Muscle of back (tissue), 11 donors: ENCODE results near the gene SYK. TPM values are rescaled to one million over a fixed set of nuclear protein-coding genes. Genes with fewer than 3 reads are reported as not detected.

ENCODE experiments used
- DNase-seq, 3 donors: peaks; one replicate each; pipeline versions ENCODE4 v3.0.0 to v3.0.0-alpha.2; 2013
- polyA plus RNA-seq, 10 donors: library from polyadenylated mRNA; unstranded; fragments of 120-200 nt; gene quantifications; one replicate each; pipeline ENCODE4 v1.2.1, GENCODE V29; 2013; ENCODE audit not compliant: insufficient read length in 10 of 10

The SYK gene
- polyA plus RNA-seq, 10 donors: 2.9 to 5.6 (median 3.3) TPM

DNA sequence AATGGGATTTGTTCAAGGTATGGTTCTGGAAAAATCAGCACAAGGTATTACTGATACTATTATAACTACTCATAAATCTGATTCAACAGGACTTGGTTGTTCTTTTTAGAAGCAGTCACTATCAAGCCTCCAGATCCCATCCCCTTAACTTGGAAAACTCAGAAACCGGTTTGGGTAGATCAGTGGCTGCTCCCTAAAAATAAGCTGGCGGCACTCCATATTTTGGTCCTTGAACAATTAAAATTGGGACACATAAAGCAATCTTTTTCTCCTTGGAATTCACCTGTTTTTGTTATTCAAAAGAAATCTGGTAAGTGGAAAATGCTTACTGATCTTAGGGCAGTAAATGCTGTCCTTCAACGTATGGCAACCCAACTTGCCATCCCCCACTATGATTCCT, 104.2 kb downstream of the SYK start:
- DNase-seq: no peak

DNA sequence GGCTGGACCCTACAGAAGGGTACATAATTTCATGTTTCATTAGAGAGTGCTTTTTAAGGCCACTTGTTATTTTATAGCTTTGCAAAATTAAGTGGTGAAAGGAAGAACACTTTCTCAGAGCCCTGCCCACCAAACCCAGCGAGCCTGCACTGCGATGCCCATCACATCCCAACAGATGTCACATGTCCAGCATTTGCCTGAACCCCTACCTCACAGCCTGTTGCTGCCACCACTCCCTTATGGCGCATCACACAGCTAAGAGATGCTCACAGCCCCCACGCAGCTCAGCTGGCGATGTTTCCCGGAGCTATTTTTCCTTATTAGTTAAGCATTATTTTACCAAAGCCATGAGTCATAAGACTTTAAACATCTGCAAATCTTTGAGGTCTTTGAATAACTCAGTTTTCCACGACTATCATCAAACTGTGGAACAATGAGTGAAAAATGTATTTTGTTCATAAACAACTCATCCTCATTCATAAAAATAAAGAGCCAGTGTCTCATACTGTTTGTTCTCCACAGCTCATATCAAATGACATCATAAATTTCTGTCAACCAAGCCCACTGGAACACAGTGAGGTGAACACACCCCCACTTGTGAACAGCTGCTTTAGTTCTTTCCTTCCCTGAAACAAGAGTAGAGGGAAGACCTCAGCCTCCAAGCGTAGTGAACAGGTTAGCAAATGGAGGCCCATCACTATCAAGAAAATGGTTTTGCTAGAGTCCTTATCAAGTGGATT, 104.9 kb downstream of the SYK start:
- no peak for DNase-seq

- DNase-seq: no peak
Measured at GRCh38 chr9:90907056-90907445, 105.4 kb downstream of the SYK start.

- DNase-seq: no peak
Measured at GRCh38 chr9:90907790-90908189, 106.2 kb downstream of the SYK start.

- no peak for DNase-seq
Measured at GRCh38 chr9:90909225-90909624, 107.6 kb downstream of the SYK start.

GRCh38 chr9:90909747-90910283, 108.2 kb downstream of the SYK start:
- DNase-seq: no peak

GRCh38 chr9:90914196-90914595, 112.6 kb downstream of the SYK start:
- no peak for DNase-seq

DNA sequence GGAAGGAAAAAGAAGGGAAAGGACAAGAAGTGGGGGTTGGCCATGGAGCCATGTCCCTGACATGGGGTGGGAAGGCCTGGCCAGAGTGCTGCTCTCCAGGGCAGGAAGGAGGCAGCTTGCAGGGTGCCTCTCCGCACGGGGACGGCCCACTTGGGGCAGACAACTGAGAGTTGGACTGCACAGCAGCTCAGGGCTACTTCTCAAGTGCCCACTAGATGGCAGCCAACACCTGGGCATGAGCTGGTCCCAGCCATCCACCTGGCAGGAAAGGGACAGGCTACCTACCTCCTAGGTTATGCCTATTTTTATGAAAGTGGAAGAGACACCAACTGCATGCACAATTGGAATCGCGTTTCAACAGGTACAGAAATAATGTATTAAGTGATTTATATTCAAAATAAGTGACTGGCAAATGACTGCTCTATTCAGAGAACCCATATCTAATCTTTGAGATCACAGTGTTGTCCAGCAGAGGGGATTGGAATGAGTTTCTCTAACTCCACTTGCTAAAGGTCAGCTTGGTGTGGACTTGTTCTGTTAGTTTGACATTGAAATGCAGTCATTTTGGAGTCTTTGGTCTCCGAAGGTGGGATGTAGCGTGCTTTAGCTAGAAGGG, 113.4 kb downstream of the SYK start:
- DNase-seq: peak; percentile 48 to 80 (median 75)

DNA sequence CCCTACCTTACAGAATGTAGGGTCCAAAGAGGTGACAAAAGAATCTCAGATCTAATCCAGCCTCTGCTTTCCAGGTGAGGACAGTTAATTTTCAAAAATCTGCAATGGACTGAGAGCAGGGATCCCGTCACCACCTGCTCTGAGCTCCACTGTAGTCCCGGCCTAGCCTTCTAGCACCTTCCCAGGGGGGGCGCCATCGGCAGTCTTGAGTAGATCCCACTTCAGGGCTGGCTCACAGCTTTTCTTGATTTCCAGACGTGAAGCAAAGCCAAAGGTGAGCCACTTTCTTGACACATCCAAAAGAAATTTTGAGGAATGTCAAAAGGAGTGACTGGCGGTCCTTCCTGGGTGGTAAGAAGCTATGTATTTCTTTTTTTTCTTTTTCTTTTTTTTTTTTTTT, 114.1 kb downstream of the SYK start:
- DNase-seq: no peak

- DNase-seq: no peak
Measured at GRCh38 chr9:90916147-90916734, 114.6 kb downstream of the SYK start.

DNA sequence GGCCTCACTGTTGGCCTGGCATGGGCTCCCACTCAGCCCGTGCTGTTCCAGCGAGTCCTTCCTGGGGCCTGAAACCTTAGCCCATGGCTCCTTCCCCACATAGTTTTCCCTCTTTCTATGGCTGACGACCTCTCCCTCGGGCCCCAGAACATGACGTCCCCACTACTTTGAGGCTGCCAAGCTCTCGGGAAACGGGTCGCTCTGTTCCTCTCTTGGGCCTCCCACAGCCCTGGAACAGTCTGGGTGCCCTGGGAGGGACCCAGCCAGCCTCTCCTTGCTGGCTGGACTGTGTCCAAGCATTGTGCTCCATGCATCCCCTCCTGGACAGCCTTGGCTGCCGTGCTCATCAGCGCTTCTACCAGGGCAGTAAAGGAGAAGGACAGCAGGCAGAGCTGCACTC, 118.3 kb downstream of the SYK start:
- no peak for DNase-seq

- peak in 2 of 3 donors; percentile 16 to 29 for DNase-seq
Measured at GRCh38 chr9:90921104-90921503, 119.5 kb downstream of the SYK start.

DNA sequence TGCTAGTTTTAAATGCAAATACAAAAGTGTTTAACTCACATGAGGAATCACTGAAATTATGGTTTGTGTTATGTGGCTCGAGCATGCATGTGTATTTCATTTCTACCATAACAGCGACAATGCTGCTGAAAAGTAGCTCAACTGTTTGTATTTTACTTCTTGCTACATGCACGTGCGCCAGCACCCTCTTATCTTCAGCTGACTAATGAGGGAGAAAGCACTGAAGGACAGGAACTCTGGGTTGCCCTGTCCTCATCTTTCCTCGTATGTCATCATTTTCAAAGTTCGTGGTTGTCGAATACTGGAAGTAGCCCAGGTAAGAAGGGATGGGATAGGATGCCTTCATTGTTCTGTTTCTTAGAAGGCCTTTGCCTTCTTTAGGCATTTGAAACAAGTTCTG, 120.3 kb downstream of the SYK start:
- no peak for DNase-seq

- DNase-seq: peak in 1 of 3 donors; percentile 77
Measured at GRCh38 chr9:90925581-90926257, 124.1 kb downstream of the SYK start.

DNA sequence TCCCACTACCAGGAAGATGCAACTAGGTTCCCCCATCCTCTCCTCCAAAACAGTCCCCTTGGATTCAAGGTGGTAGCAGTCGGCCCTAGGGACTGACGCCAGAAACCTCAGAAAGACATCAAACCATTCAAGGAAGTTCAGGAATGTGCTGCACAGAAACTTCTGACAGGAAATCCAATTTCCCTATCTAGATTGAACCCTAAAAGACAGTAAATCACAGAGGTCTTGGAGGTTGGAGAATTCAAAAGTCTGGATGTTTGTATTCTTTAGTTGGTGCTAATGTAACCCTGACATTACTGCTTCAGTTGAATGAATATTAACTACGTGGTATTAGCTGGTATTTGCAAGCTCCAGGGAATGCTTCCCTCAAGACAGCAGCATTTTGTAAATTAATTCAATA, 125.3 kb downstream of the SYK start:
- no peak for DNase-seq

- no peak for DNase-seq
Measured at GRCh38 chr9:90927496-90927895, 125.9 kb downstream of the SYK start.

GRCh38 chr9:90929626-90930025, 128.0 kb downstream of the SYK start:
- DNase-seq: no peak

DNA sequence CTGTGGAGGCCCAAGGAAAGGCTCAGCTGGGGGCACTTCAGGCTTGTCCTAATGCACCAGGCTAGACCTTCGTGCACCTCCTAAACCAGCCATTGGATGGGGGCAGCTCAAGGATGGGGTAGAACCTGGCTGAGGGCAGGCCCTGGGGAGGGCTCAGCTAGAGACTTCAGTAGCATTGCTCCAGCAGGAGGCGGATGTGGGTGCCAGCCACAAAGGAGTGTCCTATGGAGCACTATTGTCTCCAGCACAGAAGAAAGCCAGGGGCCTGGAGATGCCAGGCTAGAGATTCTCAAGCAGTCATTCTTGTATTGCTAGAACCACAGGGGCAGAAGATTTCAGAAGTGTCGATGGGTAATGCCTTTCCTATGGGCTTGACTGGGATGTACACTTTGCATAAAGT, 131.8 kb downstream of the SYK start:
- DNase-seq: no peak

DNA sequence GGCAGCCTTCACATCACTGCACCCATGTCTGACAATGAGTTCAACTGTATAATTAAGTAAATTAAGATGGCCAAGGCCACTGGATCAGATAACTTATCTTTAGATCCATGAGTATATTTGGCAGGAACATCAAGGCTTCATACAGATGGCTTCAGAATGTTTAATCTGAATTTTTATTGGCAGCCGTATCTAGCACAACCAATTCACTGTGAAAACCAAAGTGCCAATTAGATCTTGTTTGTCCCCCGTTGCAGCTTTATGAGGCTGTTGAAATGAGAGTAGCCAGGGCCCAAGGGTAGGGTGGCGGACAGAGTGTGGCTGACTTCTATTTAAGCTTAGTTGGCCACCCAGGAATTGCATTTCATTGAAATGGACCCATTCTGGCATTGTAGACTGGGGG, 137.7 kb downstream of the SYK start:
- DNase-seq: no peak

DNA sequence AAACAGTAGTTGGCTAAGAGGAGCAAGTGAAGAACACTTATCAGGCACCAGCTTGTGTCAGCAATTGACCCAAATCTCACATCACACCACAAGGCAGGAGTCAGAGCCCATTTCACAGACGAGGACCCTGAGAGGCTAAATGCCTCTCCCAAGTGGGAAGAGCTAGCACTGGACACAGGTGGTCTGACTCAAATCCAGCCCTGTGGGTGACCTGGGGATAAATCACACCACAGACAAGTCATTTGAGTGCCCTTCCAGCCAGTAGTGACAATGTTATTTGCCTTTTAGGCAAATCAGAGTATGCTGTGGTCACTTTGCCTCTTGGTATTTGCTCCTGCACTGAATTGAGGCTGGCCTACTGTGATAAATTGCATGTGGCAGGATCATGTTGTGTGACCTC, 138.7 kb downstream of the SYK start:
- no peak for DNase-seq

- no peak for DNase-seq
Measured at GRCh38 chr9:90941661-90942060, 140.0 kb downstream of the SYK start.

DNA sequence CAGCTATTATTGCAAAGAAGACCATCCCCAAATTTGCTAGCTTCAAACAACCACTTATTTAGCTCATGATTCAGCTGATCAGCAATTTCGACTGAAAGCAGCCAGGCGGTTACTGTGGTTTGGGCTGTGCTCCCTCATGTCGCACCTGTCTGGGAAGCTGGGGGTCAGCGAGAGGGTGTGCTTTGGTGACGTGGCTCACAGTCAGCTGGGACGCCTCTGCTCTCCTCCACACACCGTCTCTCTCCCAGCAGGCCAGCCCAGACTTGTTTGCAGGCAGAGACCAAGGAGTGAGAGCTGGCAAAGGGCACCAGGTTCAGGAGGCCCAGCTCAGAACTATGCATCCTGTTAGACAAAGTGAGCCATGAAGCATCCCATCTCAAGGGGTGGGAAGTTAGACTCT, 140.9 kb downstream of the SYK start:
- no peak for DNase-seq

DNA sequence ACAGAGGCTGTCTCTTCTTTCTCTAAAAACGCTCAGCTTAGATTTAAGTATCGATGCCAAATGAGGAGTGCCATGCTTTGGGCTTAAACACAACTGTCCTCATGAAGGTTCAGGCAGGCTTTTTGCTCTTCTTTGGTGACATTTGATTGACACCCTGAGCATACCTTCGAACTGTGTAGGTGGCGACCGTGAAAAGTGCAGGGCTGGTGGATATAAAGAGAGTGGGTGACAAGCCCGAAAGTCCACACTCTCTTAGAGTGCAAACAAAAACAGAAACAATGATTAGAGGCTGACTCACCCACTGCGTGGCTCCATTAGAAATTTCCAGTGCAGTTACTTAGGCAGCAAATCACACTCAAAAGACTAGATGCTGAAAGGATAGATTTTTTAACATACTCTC, 141.7 kb downstream of the SYK start:
- no peak for DNase-seq
